ENCODE results near the gene CREM. TPM values are rescaled to one million over a fixed set of nuclear protein-coding genes. Genes with fewer than 3 reads are reported as not detected.
"Not testable (repeated sequence)": the region's sequence is repeated elsewhere in the genome, so short reads cannot be mapped to it uniquely, and the experiment has no call there.

Gene CREM
- total and polyA plus RNA-seq, 2 donors: 38.0 to 82.2 TPM

- not testable (repeated sequence) for H3K4me1 ChIP-seq (ENCODE audit: control insufficient read depth in 2 of 2, insufficient read depth in 2 of 2, low read length in 2 of 2); DNase-seq (ENCODE audit: low read depth in 6 of 9, low spot score in 9 of 9); H3K27ac ChIP-seq (ENCODE audit: low read depth in 1 of 2, low read length in 1 of 2); H3K4me3 ChIP-seq (ENCODE audit: low read length in 2 of 2); H3K9me3 ChIP-seq (ENCODE audit: control insufficient read depth in 2 of 2, insufficient read depth in 1 of 2, low read length in 1 of 2); H3K36me3 ChIP-seq (ENCODE audit: control insufficient read depth in 2 of 2, insufficient read depth in 2 of 2, low read length in 1 of 2); H3K27me3 ChIP-seq (ENCODE audit: control insufficient read depth in 2 of 2, insufficient read depth in 1 of 2, low read length in 1 of 2)
- WGBS: 96% methylated on average over 9 of the region's 9 CpGs
Measured at GRCh38 chr10:35216956-35217355, 90.3 kb downstream of the CREM start.

GRCh38 chr10:35217455-35217854, 90.8 kb downstream of the CREM start:
- no peaks in the 10 kb centered on the region for H3K27me3 ChIP-seq (ENCODE audit: control insufficient read depth in 2 of 2, insufficient read depth in 1 of 2, low read length in 1 of 2)
- H3K36me3 ChIP-seq (ENCODE audit: control insufficient read depth in 2 of 2, insufficient read depth in 2 of 2, low read length in 1 of 2): no peaks in the 10 kb centered on the region
- H3K4me1 ChIP-seq (ENCODE audit: control insufficient read depth in 2 of 2, insufficient read depth in 2 of 2, low read length in 2 of 2): peaks cover 0 to 4% of the 10 kb centered on the region in 2 donors
- no peaks in the 10 kb centered on the region for H3K9me3 ChIP-seq (ENCODE audit: control insufficient read depth in 2 of 2, insufficient read depth in 1 of 2, low read length in 1 of 2)
- DNase-seq (ENCODE audit: low read depth in 6 of 9, low spot score in 9 of 9): no peak
- no peak overlapping the region for H3K27ac ChIP-seq (ENCODE audit: low read depth in 1 of 2, low read length in 1 of 2)
- no peak overlapping the region for H3K4me3 ChIP-seq (ENCODE audit: low read length in 2 of 2)
- 96% methylated on average over 5 of the region's 5 CpGs for WGBS

GRCh38 chr10:35218339-35218955, 91.8 kb downstream of the CREM start:
- Histone ChIP-seq H3K9me3 (ENCODE audit: control insufficient read depth in 2 of 2, insufficient read depth in 1 of 2, low read length in 1 of 2) (no peaks in the 10 kb centered on the region), H3K27me3 (ENCODE audit: control insufficient read depth in 2 of 2, insufficient read depth in 1 of 2, low read length in 1 of 2) (no peaks in the 10 kb centered on the region), H3K36me3 (ENCODE audit: control insufficient read depth in 2 of 2, insufficient read depth in 2 of 2, low read length in 1 of 2) (no peaks in the 10 kb centered on the region), H3K4me1 (ENCODE audit: control insufficient read depth in 2 of 2, insufficient read depth in 2 of 2, low read length in 2 of 2) (peaks cover 0 to 4% of the 10 kb centered on the region in 2 donors), H3K27ac (ENCODE audit: low read depth in 1 of 2, low read length in 1 of 2) (no peak overlapping the region), H3K4me3 (ENCODE audit: low read length in 2 of 2) (no peak overlapping the region)
- 41% methylated on average over 7 of the region's 7 CpGs for WGBS
- peak; percentile 52 to 89 (median 78) for DNase-seq (ENCODE audit: low read depth in 6 of 9, low spot score in 9 of 9)

GRCh38 chr10:35219292-35219691, 92.6 kb downstream of the CREM start:
- Histone ChIP-seq H3K27me3 (ENCODE audit: control insufficient read depth in 2 of 2, insufficient read depth in 1 of 2, low read length in 1 of 2) (no peaks in the 10 kb centered on the region), H3K4me3 (ENCODE audit: low read length in 2 of 2) (no peak overlapping the region), H3K4me1 (ENCODE audit: control insufficient read depth in 2 of 2, insufficient read depth in 2 of 2, low read length in 2 of 2) (peaks cover 0 to 4% of the 10 kb centered on the region in 2 donors), H3K9me3 (ENCODE audit: control insufficient read depth in 2 of 2, insufficient read depth in 1 of 2, low read length in 1 of 2) (no peaks in the 10 kb centered on the region), H3K36me3 (ENCODE audit: control insufficient read depth in 2 of 2, insufficient read depth in 2 of 2, low read length in 1 of 2) (no peaks in the 10 kb centered on the region), H3K27ac (ENCODE audit: low read depth in 1 of 2, low read length in 1 of 2) (no peak overlapping the region)
- no peak for DNase-seq (ENCODE audit: low read depth in 6 of 9, low spot score in 9 of 9)
- 93% methylated on average over 6 of the region's 6 CpGs for WGBS

GRCh38 chr10:35219891-35220890, 93.5 kb downstream of the CREM start:
- DNase-seq (ENCODE audit: low read depth in 6 of 9, low spot score in 9 of 9): no peak
- H3K27ac ChIP-seq (ENCODE audit: low read depth in 1 of 2, low read length in 1 of 2): no peak overlapping the region
- H3K9me3 ChIP-seq (ENCODE audit: control insufficient read depth in 2 of 2, insufficient read depth in 1 of 2, low read length in 1 of 2): no peaks in the 10 kb centered on the region
- 95% methylated on average over 4 of the region's 4 CpGs for WGBS
- no peaks in the 10 kb centered on the region for H3K36me3 ChIP-seq (ENCODE audit: control insufficient read depth in 2 of 2, insufficient read depth in 2 of 2, low read length in 1 of 2)
- H3K4me1 ChIP-seq (ENCODE audit: control insufficient read depth in 2 of 2, insufficient read depth in 2 of 2, low read length in 2 of 2): peaks cover 0 to 4% of the 10 kb centered on the region in 2 donors
- H3K27me3 ChIP-seq (ENCODE audit: control insufficient read depth in 2 of 2, insufficient read depth in 1 of 2, low read length in 1 of 2): no peaks in the 10 kb centered on the region
- no peak overlapping the region for H3K4me3 ChIP-seq (ENCODE audit: low read length in 2 of 2)

- Histone ChIP-seq H3K27me3 (ENCODE audit: control insufficient read depth in 2 of 2, insufficient read depth in 1 of 2, low read length in 1 of 2) (no peaks in the 10 kb centered on the region), H3K4me1 (ENCODE audit: control insufficient read depth in 2 of 2, insufficient read depth in 2 of 2, low read length in 2 of 2) (no peaks in the 10 kb centered on the region), H3K9me3 (ENCODE audit: control insufficient read depth in 2 of 2, insufficient read depth in 1 of 2, low read length in 1 of 2) (no peaks in the 10 kb centered on the region), H3K36me3 (ENCODE audit: control insufficient read depth in 2 of 2, insufficient read depth in 2 of 2, low read length in 1 of 2) (no peaks in the 10 kb centered on the region), H3K4me3 (ENCODE audit: low read length in 2 of 2) (no peak overlapping the region), H3K27ac (ENCODE audit: low read depth in 1 of 2, low read length in 1 of 2) (no peak overlapping the region)
- WGBS: 93% methylated on average over 4 of the region's 4 CpGs
- no peak for DNase-seq (ENCODE audit: low read depth in 6 of 9, low spot score in 9 of 9)
Measured at GRCh38 chr10:35223016-35223415, 96.4 kb downstream of the CREM start.

GRCh38 chr10:35224045-35224740, 97.5 kb downstream of the CREM start:
- no peak overlapping the region for H3K4me3 ChIP-seq (ENCODE audit: low read length in 2 of 2)
- no peak for DNase-seq (ENCODE audit: low read depth in 6 of 9, low spot score in 9 of 9)
- no peaks in the 10 kb centered on the region for H3K36me3 ChIP-seq (ENCODE audit: control insufficient read depth in 2 of 2, insufficient read depth in 2 of 2, low read length in 1 of 2)
- no peak overlapping the region for H3K27ac ChIP-seq (ENCODE audit: low read depth in 1 of 2, low read length in 1 of 2)
- no peaks in the 10 kb centered on the region for H3K9me3 ChIP-seq (ENCODE audit: control insufficient read depth in 2 of 2, insufficient read depth in 1 of 2, low read length in 1 of 2)
- no peaks in the 10 kb centered on the region for H3K4me1 ChIP-seq (ENCODE audit: control insufficient read depth in 2 of 2, insufficient read depth in 2 of 2, low read length in 2 of 2)
- H3K27me3 ChIP-seq (ENCODE audit: control insufficient read depth in 2 of 2, insufficient read depth in 1 of 2, low read length in 1 of 2): no peaks in the 10 kb centered on the region
- 98% methylated on average over 8 of the region's 8 CpGs for WGBS

- Histone ChIP-seq H3K27me3 (ENCODE audit: control insufficient read depth in 2 of 2, insufficient read depth in 1 of 2, low read length in 1 of 2) (no peaks in the 10 kb centered on the region), H3K4me3 (ENCODE audit: low read length in 2 of 2) (no peak overlapping the region), H3K27ac (ENCODE audit: low read depth in 1 of 2, low read length in 1 of 2) (no peak overlapping the region), H3K36me3 (ENCODE audit: control insufficient read depth in 2 of 2, insufficient read depth in 2 of 2, low read length in 1 of 2) (no peaks in the 10 kb centered on the region), H3K4me1 (ENCODE audit: control insufficient read depth in 2 of 2, insufficient read depth in 2 of 2, low read length in 2 of 2) (no peaks in the 10 kb centered on the region), H3K9me3 (ENCODE audit: control insufficient read depth in 2 of 2, insufficient read depth in 1 of 2, low read length in 1 of 2) (no peaks in the 10 kb centered on the region)
- WGBS: 57% methylated on average over 5 of the region's 5 CpGs
- DNase-seq (ENCODE audit: low read depth in 6 of 9, low spot score in 9 of 9): no peak
Measured at GRCh38 chr10:35225204-35225603, 98.6 kb downstream of the CREM start.

- Histone ChIP-seq H3K9me3 (ENCODE audit: control insufficient read depth in 2 of 2, insufficient read depth in 1 of 2, low read length in 1 of 2) (no peaks in the 10 kb centered on the region), H3K4me1 (ENCODE audit: control insufficient read depth in 2 of 2, insufficient read depth in 2 of 2, low read length in 2 of 2) (no peaks in the 10 kb centered on the region), H3K27me3 (ENCODE audit: control insufficient read depth in 2 of 2, insufficient read depth in 1 of 2, low read length in 1 of 2) (no peaks in the 10 kb centered on the region), H3K27ac (ENCODE audit: low read depth in 1 of 2, low read length in 1 of 2) (no peak overlapping the region), H3K4me3 (ENCODE audit: low read length in 2 of 2) (no peak overlapping the region), H3K36me3 (ENCODE audit: control insufficient read depth in 2 of 2, insufficient read depth in 2 of 2, low read length in 1 of 2) (no peaks in the 10 kb centered on the region)
- WGBS: 95% methylated on average over 3 of the region's 3 CpGs
- no peak for DNase-seq (ENCODE audit: low read depth in 6 of 9, low spot score in 9 of 9)
Measured at GRCh38 chr10:35226507-35226906, 99.9 kb downstream of the CREM start.

Measured in thymus (tissue), 11 donors.